IgD-negative memory B cell (primary cell): ENCODE measurements around the gene SLC25A34. TPM values are rescaled to one million over a fixed set of nuclear protein-coding genes. Genes with fewer than 3 reads are reported as not detected.

Experiments
- H3K27ac Mint-ChIP-seq, 3 donors: one replicate each; pipeline ENCODE4 v1.8.0; 2020 to 2022; ENCODE audit warnings: mild to moderate bottlenecking in 3 of 3, mixed read lengths in 3 of 3, moderate library complexity in 1 of 3
- H3K27me3 Mint-ChIP-seq: one replicate; pipeline ENCODE4 v1.8.0; 2021; ENCODE audit warnings: mixed read lengths
- H3K36me3 Mint-ChIP-seq: one replicate; pipeline ENCODE4 v1.8.0; 2020; ENCODE audit warnings: mild to moderate bottlenecking, mixed read lengths
- H3K4me1 Mint-ChIP-seq, 3 donors: one replicate each; pipeline ENCODE4 v1.8.0; 2020 to 2022; ENCODE audit warnings: mixed read lengths in 3 of 3, mild to moderate bottlenecking in 1 of 3
- H3K4me3 Mint-ChIP-seq, 4 donors: one replicate each; pipeline ENCODE4 v1.8.0; 2020 to 2022; ENCODE audit warnings: mild to moderate bottlenecking in 4 of 4, mixed read lengths in 4 of 4, moderate library complexity in 3 of 4
- H3K9me3 Mint-ChIP-seq, 3 donors: one replicate each; pipeline ENCODE4 v1.8.0; 2020 to 2021; ENCODE audit warnings: mixed read lengths in 3 of 3, mild to moderate bottlenecking in 1 of 3
- polyA plus RNA-seq: library from polyadenylated mRNA; unstranded; fragments of 300-500 nt; fragmentation: Illumina TruSeq; gene quantifications from one replicate; pipeline ENCODE4 v1.2.3, GENCODE V29; 2021

Gene SLC25A34
- polyA plus RNA-seq, 1 donor from 2014 or later, result not detected

- Mint-ChIP-seq H3K36me3 (no peaks in the 10 kb centered on the region), H3K4me3 (no peak overlapping the region), H3K9me3 (no peaks in the 10 kb centered on the region), H3K27me3 (peaks cover 2% of the 10 kb centered on the region), H3K4me1 (peaks cover 0 to 2% (median 0%) of the 10 kb centered on the region in 3 donors), H3K27ac (peak overlapping the region in 1 of 3 donors; percentile 64)
Observed at GRCh38 chr1:15748264-15748663, 12.2 kb downstream of the SLC25A34 start.

- Mint-ChIP-seq H3K36me3 (no peaks in the 10 kb centered on the region), H3K4me1 (peaks cover 0 to 2% (median 0%) of the 10 kb centered on the region in 3 donors), H3K9me3 (no peaks in the 10 kb centered on the region), H3K27me3 (peaks cover 1% of the 10 kb centered on the region), H3K27ac (no peak overlapping the region), H3K4me3 (no peak overlapping the region)
Observed at GRCh38 chr1:15748690-15749398, 12.8 kb downstream of the SLC25A34 start.

- no peak overlapping the region for H3K4me3 Mint-ChIP-seq
- H3K27me3 Mint-ChIP-seq, result peaks cover 1% of the 10 kb centered on the region
- no peaks in the 10 kb centered on the region for H3K9me3 Mint-ChIP-seq
- no peak overlapping the region for H3K27ac Mint-ChIP-seq
- H3K4me1 Mint-ChIP-seq, result peaks cover 0 to 2% (median 0%) of the 10 kb centered on the region in 3 donors
- H3K36me3 Mint-ChIP-seq, result no peaks in the 10 kb centered on the region
Observed at GRCh38 chr1:15749399-15750291, 13.6 kb downstream of the SLC25A34 start.

GRCh38 chr1:15750924-15751323, 14.9 kb downstream of the SLC25A34 start:
- Mint-ChIP-seq H3K9me3 (peaks cover 0 to 3% (median 0%) of the 10 kb centered on the region in 3 donors), H3K27me3 (peaks cover 3% of the 10 kb centered on the region), H3K27ac (no peak overlapping the region), H3K4me1 (no peaks in the 10 kb centered on the region), H3K4me3 (no peak overlapping the region), H3K36me3 (peaks cover 5% of the 10 kb centered on the region)

GRCh38 chr1:15751717-15752116, 15.7 kb downstream of the SLC25A34 start:
- peak overlapping the region in 1 of 3 donors; percentile 73 for H3K27ac Mint-ChIP-seq
- peaks cover 5% of the 10 kb centered on the region for H3K36me3 Mint-ChIP-seq
- no peak overlapping the region for H3K4me3 Mint-ChIP-seq
- H3K4me1 Mint-ChIP-seq, result peaks cover 0 to 5% (median 1%) of the 10 kb centered on the region in 3 donors
- peaks cover 0 to 3% (median 0%) of the 10 kb centered on the region in 3 donors for H3K9me3 Mint-ChIP-seq
- peaks cover 11% of the 10 kb centered on the region for H3K27me3 Mint-ChIP-seq

- Mint-ChIP-seq H3K9me3 (peaks cover 0 to 3% (median 0%) of the 10 kb centered on the region in 3 donors), H3K4me3 (no peak overlapping the region), H3K4me1 (peaks cover 0 to 8% (median 3%) of the 10 kb centered on the region in 3 donors)
Observed at GRCh38 chr1:15753776-15754175, 17.7 kb downstream of the SLC25A34 start.

GRCh38 chr1:15755021-15755645, 19.1 kb downstream of the SLC25A34 start:
- Mint-ChIP-seq H3K36me3 (peaks cover 5% of the 10 kb centered on the region), H3K27me3 (peaks cover 31% of the 10 kb centered on the region), H3K9me3 (peaks cover 0 to 3% (median 0%) of the 10 kb centered on the region in 3 donors), H3K4me1 (peaks cover 0 to 8% (median 3%) of the 10 kb centered on the region in 3 donors), H3K4me3 (peak overlapping the region in 1 of 4 donors; percentile 30), H3K27ac (no peak overlapping the region)

More at GRCh38 chr1:15753776-15754175, 17.7 kb downstream of the SLC25A34 start:
- peaks cover 5% of the 10 kb centered on the region for H3K36me3 Mint-ChIP-seq
- peaks cover 22% of the 10 kb centered on the region for H3K27me3 Mint-ChIP-seq
- no peak overlapping the region for H3K27ac Mint-ChIP-seq

- Mint-ChIP-seq H3K27ac (no peak overlapping the region), H3K36me3 (peaks cover 5% of the 10 kb centered on the region), H3K4me1 (peaks cover 0 to 8% (median 3%) of the 10 kb centered on the region in 3 donors), H3K27me3 (peaks cover 35% of the 10 kb centered on the region), H3K9me3 (peaks cover 0 to 3% (median 0%) of the 10 kb centered on the region in 3 donors), H3K4me3 (peak overlapping the region in 1 of 4 donors; percentile 8)
Observed at GRCh38 chr1:15755646-15756040, 19.6 kb downstream of the SLC25A34 start.

- peaks cover 36% of the 10 kb centered on the region for H3K27me3 Mint-ChIP-seq
- peak overlapping the region in 1 of 3 donors; percentile 71 for H3K27ac Mint-ChIP-seq
- peaks cover 0 to 3% (median 0%) of the 10 kb centered on the region in 3 donors for H3K9me3 Mint-ChIP-seq
- H3K36me3 Mint-ChIP-seq, result peaks cover 5% of the 10 kb centered on the region
- H3K4me1 Mint-ChIP-seq, result peaks cover 2 to 8% (median 3%) of the 10 kb centered on the region in 3 donors
- peak overlapping the region in 1 of 4 donors; percentile 49 for H3K4me3 Mint-ChIP-seq
Observed at GRCh38 chr1:15756143-15757015, 20.3 kb downstream of the SLC25A34 start.

- H3K9me3 Mint-ChIP-seq, result peaks cover 0 to 3% (median 0%) of the 10 kb centered on the region in 3 donors
- H3K4me3 Mint-ChIP-seq, result peak overlapping the region in 2 of 4 donors; percentile 13 to 49
- H3K4me1 Mint-ChIP-seq, result peaks cover 3 to 8% (median 5%) of the 10 kb centered on the region in 3 donors
Observed at GRCh38 chr1:15757016-15757543, 21.0 kb downstream of the SLC25A34 start.

GRCh38 chr1:15757575-15758342, 21.7 kb downstream of the SLC25A34 start:
- Mint-ChIP-seq H3K9me3 (peaks cover 0 to 3% (median 0%) of the 10 kb centered on the region in 3 donors), H3K4me1 (peaks cover 3 to 8% (median 5%) of the 10 kb centered on the region in 3 donors), H3K36me3 (peaks cover 5% of the 10 kb centered on the region), H3K27ac (no peak overlapping the region), H3K27me3 (peaks cover 42% of the 10 kb centered on the region), H3K4me3 (peak overlapping the region in 3 of 4 donors; percentile 24 to 91 (median 83))

More at GRCh38 chr1:15757016-15757543, 21.0 kb downstream of the SLC25A34 start:
- Mint-ChIP-seq H3K27ac (no peak overlapping the region), H3K36me3 (peaks cover 5% of the 10 kb centered on the region), H3K27me3 (peaks cover 37% of the 10 kb centered on the region)

GRCh38 chr1:15758343-15758931, 22.4 kb downstream of the SLC25A34 start, which contains the start of gene FBLIM1:
Gene FBLIM1 (plus strand): TSS chr1:15758795. CDS start chr1:15764984, 6,189 bp downstream.
- H3K27me3 Mint-ChIP-seq, result peaks cover 42% of the 10 kb centered on the region
- peaks cover 3 to 8% (median 5%) of the 10 kb centered on the region in 3 donors for H3K4me1 Mint-ChIP-seq
- peaks cover 0 to 3% (median 0%) of the 10 kb centered on the region in 3 donors for H3K9me3 Mint-ChIP-seq
- peaks cover 5% of the 10 kb centered on the region for H3K36me3 Mint-ChIP-seq
- H3K27ac Mint-ChIP-seq, result no peak within 1 kb of the TSS
- H3K4me3 Mint-ChIP-seq, result peak within 1 kb of the TSS in 3 of 4 donors; percentile 24 to 91 (median 83)
